GM21360 (cell line): ENCODE measurements around the gene AQP12B.

Experiments
- ATAC-seq: cut with Tn5 transposase; IDR thresholded peaks from one replicate; pipeline ENCODE4 v1.9.1; 2021; ENCODE audit warnings: mild to moderate bottlenecking, moderate library complexity; ENCODE audit not compliant: unreplicated experiment

AQP12B gene

GRCh38 chr2:240637116-240637900, 45.4 kb downstream of the AQP12B start:
- no peak for ATAC-seq

- no peak for ATAC-seq
Observed at GRCh38 chr2:240636563-240637115, 46.0 kb downstream of the AQP12B start.

- no peak for ATAC-seq
Observed at GRCh38 chr2:240635998-240636547, 46.6 kb downstream of the AQP12B start.

- no peak for ATAC-seq
Observed at GRCh38 chr2:240635121-240635997, 47.3 kb downstream of the AQP12B start.

GRCh38 chr2:240632306-240632721, 50.4 kb downstream of the AQP12B start:
- no peak for ATAC-seq

GRCh38 chr2:240631548-240632305, 51.0 kb downstream of the AQP12B start:
- no peak for ATAC-seq

GRCh38 chr2:240630771-240631547, 51.7 kb downstream of the AQP12B start:
- ATAC-seq: no peak

GRCh38 chr2:240629968-240630770, 52.5 kb downstream of the AQP12B start:
- ATAC-seq: no peak

GRCh38 chr2:240629619-240629967, 53.1 kb downstream of the AQP12B start:
- ATAC-seq: no peak

GRCh38 chr2:240628808-240629618, 53.7 kb downstream of the AQP12B start:
- no peak for ATAC-seq

GRCh38 chr2:240628507-240628807, 54.2 kb downstream of the AQP12B start:
- ATAC-seq: no peak

- ATAC-seq: no peak
Observed at GRCh38 chr2:240627736-240628506, 54.8 kb downstream of the AQP12B start.

GRCh38 chr2:240626531-240627300, 56.0 kb downstream of the AQP12B start:
- ATAC-seq: no peak
